Suprapubic skin (tissue), 4 donors: ENCODE data around the gene TAF1D. TPM values are rescaled to one million over a fixed set of nuclear protein-coding genes. Genes with fewer than 3 reads are reported as not detected.
A peak's percentile ranks its signal among the peaks of the same experiment; 100 is the strongest.
"Not testable (repeated sequence)": the region's sequence is repeated elsewhere in the genome, so short reads cannot be mapped to it uniquely, and the experiment has no call there.

ENCODE experiments used
- DNase-seq, 2 donors: peaks; one replicate each; pipeline ENCODE4 v3.0.0-alpha.2; 2019; ENCODE audit warnings: low spot score in 2 of 2
- H3K27ac ChIP-seq: fragments of 200-600 bp; sonication (generic); one replicate; pipeline ENCODE4 v1.5.1; 2019
- H3K27me3 ChIP-seq: fragments of 200-600 bp; sonication (generic); one replicate; pipeline ENCODE4 v1.5.1; 2019
- H3K36me3 ChIP-seq: fragments of 200-600 bp; sonication (generic); one replicate; pipeline ENCODE4 v1.5.1; 2019
- H3K4me1 ChIP-seq: fragments of 200-600 bp; sonication (generic); one replicate; pipeline ENCODE4 v1.5.1; 2019
- H3K4me3 ChIP-seq: fragments of 200-600 bp; sonication (generic); one replicate; pipeline ENCODE4 v1.5.1; 2019; ENCODE audit warnings: mild to moderate bottlenecking
- H3K9me3 ChIP-seq: fragments of 200-600 bp; sonication (generic); one replicate; pipeline ENCODE4 v1.5.1; 2019
- CTCF ChIP-seq, 2 donors: fragments of 200-600 bp in 1 of 2; fragments of 450-650 bp in 1 of 2; sonication (generic) in 1 of 2; IDR thresholded peaks; one replicate each; pipeline ENCODE4 v1.5.1; 2016 to 2019; ENCODE audit warnings: antibody characterized with exemption in 2 of 2, mild to moderate bottlenecking in 1 of 2, moderate library complexity in 1 of 2
- EP300 ChIP-seq: sonication (generic); formaldehyde crosslinking; IDR thresholded peaks from one replicate; pipeline ENCODE4 v1.6.1; 2017; ENCODE audit warnings: antibody characterized with exemption
- POLR2A ChIP-seq, 2 donors: fragments of 450-650 bp; IDR thresholded peaks; one replicate each; pipeline ENCODE4 v1.6.1; 2017; ENCODE audit warnings: antibody characterized with exemption in 2 of 2, mild to moderate bottlenecking in 2 of 2, moderate library complexity in 2 of 2
- POLR2AphosphoS5 ChIP-seq, 3 donors: sonication (generic); formaldehyde crosslinking; IDR thresholded peaks; one replicate each; pipeline ENCODE4 v1.6.1; 2017; ENCODE audit warnings: antibody characterized with exemption in 3 of 3
- WGBS: methylation state at CpG from one replicate; pipeline ENCODE4 v1.1.5; 2018; 5-methylcytosine and 5-hydroxymethylcytosine counted together
- total RNA-seq, 4 donors: library from RNA; depleted of rRNA; stranded (reverse); fragments of >200 nt; gene quantifications; one replicate each; pipeline ENCODE4 v1.1.0, GENCODE V29; 2016

TAF1D gene
- total RNA-seq, 4 donors from 2014 or later: 53.5 to 142 (median 81.1) TPM

DNA sequence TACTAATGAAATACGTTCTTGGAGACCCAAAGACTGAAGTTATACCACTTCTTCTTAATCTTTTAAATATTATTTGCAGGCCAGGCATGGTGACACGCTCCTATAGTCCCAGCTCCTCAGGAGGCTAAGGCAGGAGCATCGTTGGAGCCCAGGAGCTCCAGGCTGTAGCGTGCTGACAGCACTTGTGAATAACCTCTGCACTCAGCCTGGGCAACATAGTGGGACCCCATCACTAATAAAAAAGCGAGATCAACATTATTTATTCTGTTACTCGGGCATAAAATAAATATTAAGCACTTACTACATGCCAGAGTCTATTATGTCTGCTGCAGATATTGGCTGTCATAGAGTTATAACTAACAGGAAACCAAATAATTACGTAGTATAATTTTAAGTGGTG is 42.1 kb upstream of the TAF1D start:
- peaks cover 29% of the 10 kb centered on the region for H3K4me1 ChIP-seq
- H3K9me3 ChIP-seq: no peaks in the 10 kb centered on the region
- H3K36me3 ChIP-seq: peaks cover 2% of the 10 kb centered on the region
- DNase-seq: no peak
- 51% methylated on average over 7 of the region's 7 CpGs for whole genome bisulfite sequencing
- H3K27ac ChIP-seq: no peak overlapping the region
- TF ChIP-seq CTCF (IDR thresholded peaks at IDR 0.05) (no peak), POLR2AphosphoS5 (IDR thresholded peaks at IDR 0.05) (no peak), EP300 (no peak), POLR2A (IDR thresholded peaks at IDR 0.05) (no peak)
- peak overlapping the region; percentile 78 for H3K4me3 ChIP-seq
- H3K27me3 ChIP-seq: no peaks in the 10 kb centered on the region

DNA sequence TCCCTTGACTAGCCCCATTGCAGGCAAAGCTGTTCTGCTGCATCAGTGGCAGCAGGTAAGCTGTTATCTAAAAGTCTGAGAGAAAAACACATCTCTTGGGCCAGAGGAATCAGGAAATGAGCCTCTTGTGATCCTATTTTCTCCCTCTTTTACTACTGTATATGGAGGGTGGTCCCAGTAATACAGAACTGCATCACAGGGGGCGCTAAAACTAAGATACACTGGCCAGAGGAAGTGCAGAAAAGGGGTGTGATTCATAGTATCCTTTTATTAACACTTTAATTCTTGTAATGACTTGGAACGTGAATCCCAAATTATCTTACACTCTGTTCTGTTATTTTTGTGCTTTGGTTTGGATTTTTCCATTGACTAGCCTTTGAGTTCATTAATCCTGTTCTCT is 34.0 kb upstream of the TAF1D start:
- no peak overlapping the region for H3K4me3 ChIP-seq
- H3K27ac ChIP-seq: no peak overlapping the region
- H3K4me1 ChIP-seq: no peaks in the 10 kb centered on the region
- WGBS: 58% methylated on average over 2 of the region's 2 CpGs
- no peaks in the 10 kb centered on the region for H3K36me3 ChIP-seq
- no peaks in the 10 kb centered on the region for H3K27me3 ChIP-seq
- DNase-seq: no peak
- H3K9me3 ChIP-seq: no peaks in the 10 kb centered on the region
- TF ChIP-seq EP300 (no peak), POLR2A (IDR thresholded peaks at IDR 0.05) (no peak), CTCF (IDR thresholded peaks at IDR 0.05) (no peak), POLR2AphosphoS5 (IDR thresholded peaks at IDR 0.05) (no peak)

DNA sequence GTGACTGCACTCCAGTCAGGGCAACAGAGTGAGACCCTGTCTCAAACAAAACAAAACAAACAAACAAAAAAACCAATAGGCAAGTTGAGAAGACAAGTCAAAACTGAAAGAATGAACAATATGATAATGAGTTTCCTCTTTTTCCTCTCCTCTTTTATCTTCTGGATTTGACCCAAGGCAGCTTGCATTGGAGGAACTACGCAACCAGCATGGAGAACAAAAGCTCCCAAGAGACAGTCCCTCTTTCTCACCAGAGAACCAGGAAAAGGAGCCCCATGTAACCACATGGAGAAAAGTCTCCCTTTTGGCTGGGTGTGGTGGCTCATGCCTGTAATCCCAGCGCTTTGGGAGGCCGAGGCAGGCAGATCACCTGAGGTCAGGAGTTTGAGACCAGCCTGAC is 33.3 kb upstream of the TAF1D start:
- 87% methylated on average over 3 of the region's 3 CpGs for WGBS
- H3K4me3 ChIP-seq, DNase-seq, H3K27me3 ChIP-seq, H3K27ac ChIP-seq, H3K4me1 ChIP-seq, H3K36me3 ChIP-seq, H3K9me3 ChIP-seq: not testable (repeated sequence)

- Histone ChIP-seq H3K4me1 (no peaks in the 10 kb centered on the region), H3K36me3 (no peaks in the 10 kb centered on the region), H3K27me3 (no peaks in the 10 kb centered on the region), H3K4me3 (no peak overlapping the region), H3K27ac (no peak overlapping the region), H3K9me3 (no peaks in the 10 kb centered on the region)
- DNase-seq: no peak
- TF ChIP-seq POLR2A (IDR thresholded peaks at IDR 0.05) (no peak), POLR2AphosphoS5 (IDR thresholded peaks at IDR 0.05) (no peak), EP300 (no peak), CTCF (IDR thresholded peaks at IDR 0.05) (no peak)
- 93% methylated on average over 3 of the region's 10 CpGs for WGBS
These were observed 32.4 kb upstream of the TAF1D start for GRCh38 chr11:93773601-93774200.

GRCh38 chr11:93773045-93773477 is 31.8 kb upstream of the TAF1D start:
- no peak for DNase-seq
- no peaks in the 10 kb centered on the region for H3K9me3 ChIP-seq
- H3K36me3 ChIP-seq: no peaks in the 10 kb centered on the region
- 91% methylated on average over 3 of the region's 3 CpGs for WGBS
- no peak overlapping the region for H3K27ac ChIP-seq
- H3K4me3 ChIP-seq: no peak overlapping the region
- H3K4me1 ChIP-seq: no peaks in the 10 kb centered on the region
- TF ChIP-seq EP300 (no peak), CTCF (IDR thresholded peaks at IDR 0.05) (no peak), POLR2A (IDR thresholded peaks at IDR 0.05) (no peak), POLR2AphosphoS5 (IDR thresholded peaks at IDR 0.05) (no peak)
- H3K27me3 ChIP-seq: no peaks in the 10 kb centered on the region

DNA sequence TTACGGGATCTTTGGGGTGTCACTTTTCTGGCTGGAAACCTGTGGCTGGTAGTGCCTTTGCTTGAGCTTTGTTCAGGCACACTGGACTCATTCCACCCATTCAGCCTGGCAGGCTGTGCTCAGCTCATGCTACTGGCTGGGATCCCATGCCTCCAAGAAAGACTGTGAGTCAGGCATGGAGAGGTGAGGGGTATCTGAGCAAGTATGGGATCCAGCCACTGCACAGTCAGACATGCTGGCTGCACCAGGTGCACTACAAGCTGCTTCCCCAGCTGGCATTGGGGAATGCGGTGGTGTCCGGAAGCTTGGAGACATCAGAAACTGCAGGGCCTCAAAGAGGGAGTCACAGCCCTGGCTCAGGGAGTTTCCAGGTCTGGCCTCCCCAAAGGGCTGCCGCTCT is 30.8 kb upstream of the TAF1D start:
- no peaks in the 10 kb centered on the region for H3K9me3 ChIP-seq
- H3K4me1 ChIP-seq: no peaks in the 10 kb centered on the region
- WGBS: 72% methylated on average over 4 of the region's 4 CpGs
- no peak overlapping the region for H3K4me3 ChIP-seq
- H3K27ac ChIP-seq: no peak overlapping the region
- TF ChIP-seq POLR2AphosphoS5 (IDR thresholded peaks at IDR 0.05): no peak
- no peak for TF ChIP-seq POLR2A (IDR thresholded peaks at IDR 0.05)
- no peak for TF ChIP-seq CTCF (IDR thresholded peaks at IDR 0.05)
- TF ChIP-seq EP300: no peak
- no peak for DNase-seq
- no peaks in the 10 kb centered on the region for H3K36me3 ChIP-seq
- H3K27me3 ChIP-seq: no peaks in the 10 kb centered on the region
